OCI-LY3 (cell line): ENCODE measurements around the gene GCC1.

Experiments
- H2AFZ ChIP-seq: fragments of 200-600, 300-600 bp; shearing (Covaris generic); 2 replicates; pipeline ENCODE4 v1.6.0; 2014; ENCODE audit warnings: antibody characterized with exemption, low read depth, low read length
- H3K27ac ChIP-seq: fragments of 200-600, 300-600 bp; sonication (generic); 2 replicates; pipeline ENCODE4 v1.5.1; 2014; ENCODE audit warnings: mild to moderate bottlenecking, low read length, moderate library complexity, mixed read lengths
- H3K27me3 ChIP-seq: fragments of 200-600, 300-600 bp; sonication (generic); 2 replicates; pipeline ENCODE4 v1.6.1; 2014; ENCODE audit warnings: low read depth, low read length, mixed read lengths
- H3K36me3 ChIP-seq: fragments of 200-600, 300-600 bp; sonication (generic); replicated peaks from 2 replicates; pipeline ENCODE3; 2014; ENCODE audit warnings: low read depth, low read length, mixed read lengths
- H3K4me1 ChIP-seq: fragments of 300-600, 200-600 bp; sonication (generic); 2 replicates; pipeline ENCODE4 v1.6.1; 2014; ENCODE audit warnings: low read length, mixed read lengths
- H3K4me2 ChIP-seq: fragments of 200-600, 300-600 bp; sonication (generic); 2 replicates; pipeline ENCODE4 v1.6.1; 2014; ENCODE audit warnings: low read length, mixed read lengths
- H3K4me3 ChIP-seq: fragments of 300-600, 200-600 bp; sonication (generic); 2 replicates; pipeline ENCODE4 v1.5.1; 2014; ENCODE audit warnings: antibody characterized with exemption, mild to moderate bottlenecking, low read length, moderate library complexity
- H3K79me2 ChIP-seq: fragments of 300-600, 200-600 bp; shearing (Covaris generic); 2 replicates; pipeline ENCODE4 v1.6.1; 2014; ENCODE audit warnings: mild to moderate bottlenecking, low read length, mixed read lengths
- H3K9ac ChIP-seq: fragments of 300-600, 200-600 bp; shearing (Covaris generic); 2 replicates; pipeline ENCODE4 v1.6.0; 2014; ENCODE audit warnings: mild to moderate bottlenecking, low read length, moderate library complexity
- H3K9me3 ChIP-seq: fragments of 200-600, 300-600 bp; shearing (Covaris generic); 2 replicates; pipeline ENCODE4 v1.6.1; 2014; ENCODE audit warnings: low read length, mixed read lengths; ENCODE audit not compliant: insufficient read depth
- H4K20me1 ChIP-seq: fragments of 200-600, 300-600 bp; sonication (generic); 2 replicates; pipeline ENCODE4 v1.6.1; 2016; ENCODE audit warnings: low read length, mixed read lengths; ENCODE audit not compliant: insufficient read depth
- EZH2phosphoT487 ChIP-seq: fragments of 200-600 bp; shearing (Covaris generic); IDR thresholded peaks from 2 replicates; pipeline ENCODE4 v1.6.1; 2018; ENCODE audit warnings: antibody characterized with exemption, mixed run types, low read depth
- TF ChIP-seq, protein P1 (sequence below): fragments of 200-600, 300-600 bp; sonication (generic); IDR thresholded peaks from 2 replicates; pipeline ENCODE4 v1.5.1; 2014; ENCODE audit warnings: antibody characterized with exemption, low read length, low read depth

Gene GCC1

DNA sequence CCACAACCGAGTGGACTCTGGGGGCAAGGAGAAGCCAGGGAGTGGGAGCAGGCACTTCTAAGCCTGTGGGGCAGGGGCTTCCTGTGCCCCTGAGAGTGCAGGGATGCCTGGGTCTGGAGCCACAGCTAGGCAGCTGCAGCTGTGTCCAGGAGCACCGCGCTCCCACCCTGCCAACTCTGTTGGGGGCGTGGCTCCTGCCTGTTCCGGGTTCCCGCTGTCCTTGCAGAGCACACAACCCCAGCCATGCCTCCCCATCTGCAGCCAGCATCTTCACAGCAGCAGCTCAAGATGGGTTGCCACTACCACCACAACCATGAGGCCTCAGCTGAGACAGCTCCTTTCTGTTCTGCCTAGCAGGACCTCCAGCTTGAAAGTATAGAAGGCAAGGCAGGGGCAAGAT lies 23.9 kb upstream of the GCC1 start:
- Histone ChIP-seq H4K20me1 (no peaks in the 10 kb centered on the region), H3K27ac (no peak overlapping the region), H2AFZ (no peak overlapping the region), H3K9ac (no peak overlapping the region), H3K4me1 (no peaks in the 10 kb centered on the region), H3K36me3 (no peaks in the 10 kb centered on the region), H3K4me2 (no peak overlapping the region), H3K4me3 (no peak overlapping the region), H3K79me2 (no peaks in the 10 kb centered on the region), H3K9me3 (no peaks in the 10 kb centered on the region), H3K27me3 (no peaks in the 10 kb centered on the region)
- TF ChIP-seq EZH2phosphoT487: no peak
- TF ChIP-seq, protein P1, sequence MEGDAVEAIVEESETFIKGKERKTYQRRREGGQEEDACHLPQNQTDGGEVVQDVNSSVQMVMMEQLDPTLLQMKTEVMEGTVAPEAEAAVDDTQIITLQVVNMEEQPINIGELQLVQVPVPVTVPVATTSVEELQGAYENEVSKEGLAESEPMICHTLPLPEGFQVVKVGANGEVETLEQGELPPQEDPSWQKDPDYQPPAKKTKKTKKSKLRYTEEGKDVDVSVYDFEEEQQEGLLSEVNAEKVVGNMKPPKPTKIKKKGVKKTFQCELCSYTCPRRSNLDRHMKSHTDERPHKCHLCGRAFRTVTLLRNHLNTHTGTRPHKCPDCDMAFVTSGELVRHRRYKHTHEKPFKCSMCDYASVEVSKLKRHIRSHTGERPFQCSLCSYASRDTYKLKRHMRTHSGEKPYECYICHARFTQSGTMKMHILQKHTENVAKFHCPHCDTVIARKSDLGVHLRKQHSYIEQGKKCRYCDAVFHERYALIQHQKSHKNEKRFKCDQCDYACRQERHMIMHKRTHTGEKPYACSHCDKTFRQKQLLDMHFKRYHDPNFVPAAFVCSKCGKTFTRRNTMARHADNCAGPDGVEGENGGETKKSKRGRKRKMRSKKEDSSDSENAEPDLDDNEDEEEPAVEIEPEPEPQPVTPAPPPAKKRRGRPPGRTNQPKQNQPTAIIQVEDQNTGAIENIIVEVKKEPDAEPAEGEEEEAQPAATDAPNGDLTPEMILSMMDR: no peak

DNA sequence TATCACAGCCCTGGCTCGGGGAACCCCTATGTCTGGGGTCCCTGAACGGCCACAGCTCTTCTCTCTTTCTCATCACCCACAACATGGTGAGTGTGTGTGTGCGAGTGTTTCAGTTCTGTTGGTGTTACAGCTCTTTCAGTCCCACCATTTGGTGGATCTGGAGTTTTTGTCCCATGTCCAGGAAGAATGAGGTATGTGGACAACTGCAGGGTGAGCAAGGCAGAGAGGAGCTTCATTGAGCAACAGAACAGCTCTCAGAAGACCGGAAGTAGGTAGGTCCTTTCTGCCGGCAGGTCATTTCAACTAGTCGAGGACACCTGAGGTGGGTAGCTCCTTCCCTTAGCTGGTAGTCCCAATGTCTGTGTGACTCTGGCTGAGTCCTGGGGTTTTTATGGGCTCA lies 23.1 kb upstream of the GCC1 start:
- Histone ChIP-seq H3K27me3 (no peaks in the 10 kb centered on the region), H3K9ac (no peak overlapping the region), H4K20me1 (no peaks in the 10 kb centered on the region), H2AFZ (no peak overlapping the region), H3K79me2 (no peaks in the 10 kb centered on the region), H3K4me1 (no peaks in the 10 kb centered on the region), H3K27ac (no peak overlapping the region), H3K36me3 (no peaks in the 10 kb centered on the region), H3K9me3 (no peaks in the 10 kb centered on the region), H3K4me2 (no peak overlapping the region), H3K4me3 (no peak overlapping the region)
- TF ChIP-seq EZH2phosphoT487: no peak
- TF ChIP-seq, protein P1: no peak

DNA sequence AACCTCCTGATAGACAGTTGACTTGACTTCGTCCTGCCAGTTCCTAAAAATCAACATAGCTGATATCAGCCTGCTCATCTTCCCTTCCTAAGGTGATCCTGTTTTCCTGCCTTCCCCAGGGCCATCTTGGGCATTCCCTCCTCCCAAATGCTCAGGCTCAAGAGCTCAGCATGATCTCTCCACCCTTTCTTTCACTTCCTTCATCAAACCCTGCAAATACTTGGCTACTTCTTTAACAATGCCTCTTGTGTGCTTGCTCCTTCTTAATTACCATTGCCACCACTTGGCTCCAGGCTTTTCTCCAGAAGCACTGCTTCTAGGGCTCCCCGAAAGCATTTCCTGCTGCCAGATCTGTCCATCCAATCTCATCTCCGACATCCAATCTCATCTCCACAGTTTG lies 15.5 kb upstream of the GCC1 start:
- H3K36me3 ChIP-seq: no peaks in the 10 kb centered on the region
- H3K4me2 ChIP-seq: no peak overlapping the region
- H3K9ac ChIP-seq: no peak overlapping the region
- no peaks in the 10 kb centered on the region for H3K79me2 ChIP-seq
- no peak overlapping the region for H3K27ac ChIP-seq
- H3K27me3 ChIP-seq: no peaks in the 10 kb centered on the region
- TF ChIP-seq, protein P1: no peak
- no peak for TF ChIP-seq EZH2phosphoT487
- H3K9me3 ChIP-seq: no peaks in the 10 kb centered on the region
- H2AFZ ChIP-seq: no peak overlapping the region
- H3K4me1 ChIP-seq: no peaks in the 10 kb centered on the region
- H3K4me3 ChIP-seq: no peak overlapping the region
- no peaks in the 10 kb centered on the region for H4K20me1 ChIP-seq

DNA sequence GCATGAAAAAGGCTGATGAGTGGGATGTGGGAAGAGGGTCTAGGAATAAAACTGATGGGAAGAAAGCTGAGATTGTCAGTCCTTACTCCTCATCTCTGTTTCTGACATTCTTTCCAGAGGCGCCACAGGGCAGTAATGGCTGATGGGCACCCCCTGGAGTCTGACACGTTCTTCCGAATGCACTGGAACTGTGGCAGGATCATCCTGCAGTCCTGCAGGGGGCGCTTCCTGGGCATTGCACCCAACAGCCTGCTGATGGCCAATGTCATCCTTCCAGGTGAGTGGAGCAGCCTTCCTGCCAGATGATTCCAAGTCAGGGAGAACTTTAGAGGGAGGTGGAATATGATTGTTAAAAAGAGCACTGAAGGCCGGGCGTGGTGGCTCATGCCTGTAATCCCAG lies 12.9 kb upstream of the GCC1 start:
- TF ChIP-seq, protein P1: peak; percentile 24
- TF ChIP-seq EZH2phosphoT487: no peak
- Histone ChIP-seq H3K4me2 (no peak overlapping the region), H2AFZ (no peak overlapping the region), H3K4me1 (peaks cover 11% of the 10 kb centered on the region), H3K4me3 (no peak overlapping the region), H3K27me3 (no peaks in the 10 kb centered on the region), H3K36me3 (no peaks in the 10 kb centered on the region), H3K9me3 (no peaks in the 10 kb centered on the region), H3K27ac (no peak overlapping the region), H4K20me1 (no peaks in the 10 kb centered on the region), H3K9ac (no peak overlapping the region), H3K79me2 (no peaks in the 10 kb centered on the region)
